ENCODE results near the gene DPH5.

DNA sequence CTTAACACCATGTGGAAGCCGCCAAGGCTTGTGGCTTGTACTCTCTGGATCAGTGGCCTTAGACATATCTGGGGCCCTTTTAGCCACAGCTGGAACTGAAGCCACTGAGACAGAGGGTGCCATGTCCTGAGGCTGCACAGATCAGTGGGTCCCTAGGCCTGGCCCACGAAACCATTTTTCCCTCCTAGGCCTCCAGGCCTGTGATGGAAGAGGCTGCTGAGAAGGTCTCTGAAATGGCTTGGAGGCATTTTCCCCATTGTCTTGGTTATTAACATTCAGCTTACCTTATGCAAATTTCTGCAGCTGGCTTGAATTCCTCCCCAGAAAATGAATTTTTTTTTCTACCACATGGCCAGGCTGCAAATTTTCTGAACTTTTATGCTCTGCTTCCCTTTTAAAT is 15.1 kb upstream of the DPH5 start:
- TF ChIP-seq, protein P1, sequence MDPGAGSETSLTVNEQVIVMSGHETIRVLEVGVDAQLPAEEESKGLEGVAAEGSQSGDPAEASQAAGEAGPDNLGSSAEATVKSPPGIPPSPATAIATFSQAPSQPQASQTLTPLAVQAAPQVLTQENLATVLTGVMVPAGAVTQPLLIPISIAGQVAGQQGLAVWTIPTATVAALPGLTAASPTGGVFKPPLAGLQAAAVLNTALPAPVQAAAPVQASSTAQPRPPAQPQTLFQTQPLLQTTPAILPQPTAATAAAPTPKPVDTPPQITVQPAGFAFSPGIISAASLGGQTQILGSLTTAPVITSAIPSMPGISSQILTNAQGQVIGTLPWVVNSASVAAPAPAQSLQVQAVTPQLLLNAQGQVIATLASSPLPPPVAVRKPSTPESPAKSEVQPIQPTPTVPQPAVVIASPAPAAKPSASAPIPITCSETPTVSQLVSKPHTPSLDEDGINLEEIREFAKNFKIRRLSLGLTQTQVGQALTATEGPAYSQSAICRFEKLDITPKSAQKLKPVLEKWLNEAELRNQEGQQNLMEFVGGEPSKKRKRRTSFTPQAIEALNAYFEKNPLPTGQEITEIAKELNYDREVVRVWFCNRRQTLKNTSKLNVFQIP (CRISPR knock-in tag; IDR thresholded peaks at IDR 0.05; ENCODE audit: borderline replicate concordance, low read depth) = no peak
- TF ChIP-seq, protein P2, sequence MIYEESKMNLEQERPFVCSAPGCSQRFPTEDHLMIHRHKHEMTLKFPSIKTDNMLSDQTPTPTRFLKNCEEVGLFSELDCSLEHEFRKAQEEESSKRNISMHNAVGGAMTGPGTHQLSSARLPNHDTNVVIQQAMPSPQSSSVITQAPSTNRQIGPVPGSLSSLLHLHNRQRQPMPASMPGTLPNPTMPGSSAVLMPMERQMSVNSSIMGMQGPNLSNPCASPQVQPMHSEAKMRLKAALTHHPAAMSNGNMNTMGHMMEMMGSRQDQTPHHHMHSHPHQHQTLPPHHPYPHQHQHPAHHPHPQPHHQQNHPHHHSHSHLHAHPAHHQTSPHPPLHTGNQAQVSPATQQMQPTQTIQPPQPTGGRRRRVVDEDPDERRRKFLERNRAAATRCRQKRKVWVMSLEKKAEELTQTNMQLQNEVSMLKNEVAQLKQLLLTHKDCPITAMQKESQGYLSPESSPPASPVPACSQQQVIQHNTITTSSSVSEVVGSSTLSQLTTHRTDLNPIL (CRISPR knock-in tag; IDR thresholded peaks at IDR 0.05; ENCODE audit: low read depth) = no peak
- TF ChIP-seq SNAI2 (CRISPR knock-in tag; IDR thresholded peaks at IDR 0.05) (no peak), ISL1 (CRISPR knock-in tag; IDR thresholded peaks at IDR 0.05) (no peak), ZC3H10 (CRISPR knock-in tag; IDR thresholded peaks at IDR 0.05) (no peak), ESRRG (CRISPR knock-in tag; IDR thresholded peaks at IDR 0.05) (no peak), ZFP3 (CRISPR knock-in tag; IDR thresholded peaks at IDR 0.05) (no peak), BACH2 (CRISPR knock-in tag; IDR thresholded peaks at IDR 0.05; ENCODE audit: borderline replicate concordance) (no peak), ZFP30 (CRISPR knock-in tag; IDR thresholded peaks at IDR 0.05) (no peak), RARB (CRISPR knock-in tag; IDR thresholded peaks at IDR 0.05) (no peak)
- TF ChIP-seq, protein P3, sequence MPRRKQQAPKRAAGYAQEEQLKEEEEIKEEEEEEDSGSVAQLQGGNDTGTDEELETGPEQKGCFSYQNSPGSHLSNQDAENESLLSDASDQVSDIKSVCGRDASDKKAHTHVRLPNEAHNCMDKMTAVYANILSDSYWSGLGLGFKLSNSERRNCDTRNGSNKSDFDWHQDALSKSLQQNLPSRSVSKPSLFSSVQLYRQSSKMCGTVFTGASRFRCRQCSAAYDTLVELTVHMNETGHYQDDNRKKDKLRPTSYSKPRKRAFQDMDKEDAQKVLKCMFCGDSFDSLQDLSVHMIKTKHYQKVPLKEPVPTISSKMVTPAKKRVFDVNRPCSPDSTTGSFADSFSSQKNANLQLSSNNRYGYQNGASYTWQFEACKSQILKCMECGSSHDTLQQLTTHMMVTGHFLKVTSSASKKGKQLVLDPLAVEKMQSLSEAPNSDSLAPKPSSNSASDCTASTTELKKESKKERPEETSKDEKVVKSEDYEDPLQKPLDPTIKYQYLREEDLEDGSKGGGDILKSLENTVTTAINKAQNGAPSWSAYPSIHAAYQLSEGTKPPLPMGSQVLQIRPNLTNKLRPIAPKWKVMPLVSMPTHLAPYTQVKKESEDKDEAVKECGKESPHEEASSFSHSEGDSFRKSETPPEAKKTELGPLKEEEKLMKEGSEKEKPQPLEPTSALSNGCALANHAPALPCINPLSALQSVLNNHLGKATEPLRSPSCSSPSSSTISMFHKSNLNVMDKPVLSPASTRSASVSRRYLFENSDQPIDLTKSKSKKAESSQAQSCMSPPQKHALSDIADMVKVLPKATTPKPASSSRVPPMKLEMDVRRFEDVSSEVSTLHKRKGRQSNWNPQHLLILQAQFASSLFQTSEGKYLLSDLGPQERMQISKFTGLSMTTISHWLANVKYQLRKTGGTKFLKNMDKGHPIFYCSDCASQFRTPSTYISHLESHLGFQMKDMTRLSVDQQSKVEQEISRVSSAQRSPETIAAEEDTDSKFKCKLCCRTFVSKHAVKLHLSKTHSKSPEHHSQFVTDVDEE (CRISPR knock-in tag; IDR thresholded peaks at IDR 0.05) = no peak

Measured in SK-N-SH treated with all-trans-retinoic acid at 6 μM for 48 hours (cell line).